ENCODE data around the gene WDR83.

Gene WDR83

GRCh38 chr19:12720296-12720695 is 53.7 kb downstream of the WDR83 start:
- no peak for DNase-seq

- no peak for DNase-seq
Observed at GRCh38 chr19:12720851-12721655, 54.4 kb downstream of the WDR83 start.

GRCh38 chr19:12721656-12722565 is 55.3 kb downstream of the WDR83 start:
- DNase-seq = no peak

- DNase-seq = peak; percentile 96
Observed at GRCh38 chr19:12722566-12723380, 56.2 kb downstream of the WDR83 start.

GRCh38 chr19:12723381-12723640 is 56.7 kb downstream of the WDR83 start:
- no peak for DNase-seq

GRCh38 chr19:12723641-12724426 is 57.2 kb downstream of the WDR83 start, which contains the start of gene TNPO2:
TSS of gene TNPO2 (minus strand) at chr19:12723932. CDS start at chr19:12720977, 2,955 bp downstream.
- no peak for DNase-seq

Measured in NCI-H2107 (cell line).